Lower leg skin (tissue), 3 donors: Measurements from ENCODE around the gene PDE8B.

Experiments
- CTCF ChIP-seq, 3 donors: fragments of 450-650 bp; IDR thresholded peaks; one replicate each; pipeline ENCODE4 v1.5.1; 2016; ENCODE audit warnings: antibody characterized with exemption in 3 of 3, mild to moderate bottlenecking in 3 of 3, moderate library complexity in 2 of 3
- POLR2A ChIP-seq, 2 donors: fragments of 450-650 bp; IDR thresholded peaks; one replicate each; pipeline ENCODE4 v1.6.1; 2016 to 2017; ENCODE audit warnings: antibody characterized with exemption in 2 of 2, mild to moderate bottlenecking in 1 of 2, moderate library complexity in 1 of 2

GRCh38 chr5:77209495-77210090 lies 887 bp upstream of the PDE8B start:
- TF ChIP-seq CTCF (IDR thresholded peaks at IDR 0.05) = no peak
- no peak for TF ChIP-seq POLR2A (IDR thresholded peaks at IDR 0.05)
